NT2/D1 (cell line): Measurements from ENCODE around the gene PDZD4.

Experiments
- DNase-seq: peaks from one replicate; pipeline ENCODE4 v3.0.0-alpha.2; 2011; ENCODE audit warnings: low read depth, low spot score
- H3K27me3 ChIP-seq: 2 replicates; pipeline ENCODE4 v1.6.0; 2011; ENCODE audit warnings: mild to moderate bottlenecking; ENCODE audit not compliant: insufficient read length, insufficient read depth
- H3K36me3 ChIP-seq: 2 replicates; pipeline ENCODE4 v1.6.1; 2011; ENCODE audit warnings: mild to moderate bottlenecking, low read length, mixed read lengths; ENCODE audit not compliant: insufficient read depth, insufficient read length
- H3K4me1 ChIP-seq: 2 replicates; pipeline ENCODE4 v1.5.1; 2011; ENCODE audit not compliant: insufficient read depth, insufficient read length
- H3K4me3 ChIP-seq: 2 replicates; pipeline ENCODE4 v1.5.1; 2011; ENCODE audit warnings: low read depth; ENCODE audit not compliant: insufficient read length
- H3K9ac ChIP-seq: 2 replicates; pipeline ENCODE4 v1.6.0; 2011; ENCODE audit warnings: low read depth; ENCODE audit not compliant: insufficient read length
- H3K9me3 ChIP-seq: 2 replicates; pipeline ENCODE4 v1.5.1; 2011; ENCODE audit warnings: mild to moderate bottlenecking, low read length; ENCODE audit not compliant: insufficient read depth
- SUZ12 ChIP-seq: IDR thresholded peaks from 2 replicates; pipeline ENCODE4 v1.6.1; 2011; ENCODE audit not compliant: insufficient read length, insufficient read depth; ENCODE audit errors: extremely low read depth
- YY1 ChIP-seq: IDR thresholded peaks from 2 replicates; pipeline ENCODE4 v1.6.1; 2011; ENCODE audit not compliant: insufficient read length, insufficient read depth
- ZNF274 ChIP-seq: IDR thresholded peaks from 2 replicates; pipeline ENCODE4 v1.6.1; 2011; ENCODE audit warnings: mild to moderate bottlenecking, low read depth, low read length

Gene PDZD4

GRCh38 chrX:153771415-153772315 lies 58.7 kb downstream of the PDZD4 start:
- no peaks in the 10 kb centered on the region for H3K4me1 ChIP-seq
- no peaks in the 10 kb centered on the region for H3K9me3 ChIP-seq
- H3K36me3 ChIP-seq = no peaks in the 10 kb centered on the region
- H3K9ac ChIP-seq = no peak overlapping the region
- H3K4me3 ChIP-seq = no peak overlapping the region
- no peaks in the 10 kb centered on the region for H3K27me3 ChIP-seq
- DNase-seq = no peak
- no peak for TF ChIP-seq SUZ12

DNA sequence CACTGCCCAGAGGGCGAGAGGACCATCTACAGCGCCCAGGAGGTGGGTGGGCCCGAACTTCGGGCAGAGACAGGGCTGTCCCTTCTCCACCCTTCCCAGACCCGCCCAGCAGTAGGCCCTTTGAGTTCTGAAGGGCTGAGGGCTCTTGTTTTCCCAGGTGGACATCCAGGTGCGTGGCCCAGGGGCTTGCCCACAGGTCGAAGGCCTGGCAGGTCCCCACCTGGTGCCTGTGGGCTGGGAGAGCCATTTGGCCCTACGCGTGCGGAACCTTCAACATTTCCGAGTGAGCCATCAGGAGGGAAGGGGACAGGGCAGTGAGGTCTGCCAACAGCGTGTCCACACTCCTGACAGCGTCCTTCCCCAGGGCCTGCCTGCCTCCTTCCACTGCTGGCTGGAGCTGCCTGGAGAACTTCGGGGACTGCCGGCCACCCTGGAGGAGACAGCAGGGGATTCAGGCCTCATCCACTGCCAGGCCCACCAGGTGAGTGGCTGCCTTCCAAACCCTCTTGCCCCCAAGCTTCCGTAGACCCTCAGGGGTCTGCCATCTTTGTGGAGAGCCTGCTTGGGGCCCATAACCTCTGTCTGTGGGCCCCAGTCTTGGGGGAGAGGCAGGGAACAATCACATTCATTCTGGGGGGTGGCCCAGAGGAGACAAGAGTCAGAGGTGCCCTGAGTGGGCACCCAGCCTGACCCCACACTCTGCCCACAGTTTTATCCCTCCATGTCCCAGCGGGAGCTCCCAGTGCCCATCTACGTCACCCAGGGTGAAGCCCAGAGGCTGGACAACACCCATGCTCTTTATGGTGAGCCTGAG lies 59.5 kb downstream of the PDZD4 start:
- Histone ChIP-seq H3K27me3 (no peaks in the 10 kb centered on the region), H3K9ac (no peak overlapping the region), H3K36me3 (no peaks in the 10 kb centered on the region), H3K4me1 (no peaks in the 10 kb centered on the region), H3K4me3 (no peak overlapping the region), H3K9me3 (no peaks in the 10 kb centered on the region)
- TF ChIP-seq ZNF274 (no peak), YY1 (no peak), SUZ12 (no peak)
- DNase-seq = no peak

GRCh38 chrX:153769865-153770600 lies 60.3 kb downstream of the PDZD4 start:
- Histone ChIP-seq H3K4me3 (no peak overlapping the region), H3K36me3 (no peaks in the 10 kb centered on the region), H3K9ac (no peak overlapping the region), H3K4me1 (no peaks in the 10 kb centered on the region), H3K27me3 (no peaks in the 10 kb centered on the region), H3K9me3 (no peaks in the 10 kb centered on the region)
- DNase-seq = no peak
- TF ChIP-seq YY1 = no peak
- no peak for TF ChIP-seq ZNF274
- no peak for TF ChIP-seq SUZ12

DNA sequence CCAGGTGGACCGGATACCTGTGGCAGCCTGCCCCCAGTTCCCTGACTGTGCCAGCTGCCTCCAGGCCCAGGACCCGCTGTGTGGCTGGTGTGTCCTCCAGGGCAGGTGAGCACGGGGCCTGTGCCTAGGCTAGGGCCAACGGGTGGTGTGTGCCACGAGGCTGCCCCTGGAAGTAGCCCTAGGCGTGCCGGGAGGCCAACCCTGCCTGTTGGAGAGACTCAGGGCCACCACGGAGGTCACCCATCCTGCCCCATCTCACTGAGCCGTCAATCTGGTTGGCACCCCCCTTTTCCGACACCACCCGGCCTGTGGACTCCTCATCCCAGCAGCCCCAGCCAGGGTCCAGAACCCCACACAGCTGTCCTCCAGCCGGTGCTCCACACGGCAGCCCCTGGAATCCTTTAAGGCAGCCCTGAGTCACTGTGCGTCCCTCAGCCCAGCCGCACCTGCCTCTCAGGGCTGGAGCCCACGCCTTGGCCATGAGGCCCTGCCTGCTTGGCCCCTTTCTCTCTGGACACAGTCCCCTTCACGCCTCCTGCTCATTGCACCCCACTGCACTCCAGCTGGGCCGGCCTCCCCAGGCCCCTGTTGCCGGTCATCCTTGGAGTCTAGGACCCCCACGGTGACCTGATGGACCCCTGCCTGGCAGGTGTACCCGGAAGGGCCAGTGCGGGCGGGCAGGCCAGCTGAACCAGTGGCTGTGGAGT lies 61.0 kb downstream of the PDZD4 start:
- no peaks in the 10 kb centered on the region for H3K27me3 ChIP-seq
- H3K4me3 ChIP-seq = no peak overlapping the region
- TF ChIP-seq SUZ12 = no peak
- no peak for TF ChIP-seq ZNF274
- no peak for TF ChIP-seq YY1
- no peak for DNase-seq
- no peaks in the 10 kb centered on the region for H3K9me3 ChIP-seq
- no peaks in the 10 kb centered on the region for H3K36me3 ChIP-seq
- peaks cover 2% of the 10 kb centered on the region for H3K4me1 ChIP-seq
- no peak overlapping the region for H3K9ac ChIP-seq

GRCh38 chrX:153768311-153769157 lies 61.8 kb downstream of the PDZD4 start:
- Histone ChIP-seq H3K9ac (no peak overlapping the region), H3K27me3 (no peaks in the 10 kb centered on the region), H3K36me3 (no peaks in the 10 kb centered on the region), H3K4me3 (no peak overlapping the region), H3K9me3 (no peaks in the 10 kb centered on the region), H3K4me1 (peaks cover 2% of the 10 kb centered on the region)
- TF ChIP-seq YY1 = no peak
- TF ChIP-seq ZNF274 = no peak
- no peak for TF ChIP-seq SUZ12
- no peak for DNase-seq

DNA sequence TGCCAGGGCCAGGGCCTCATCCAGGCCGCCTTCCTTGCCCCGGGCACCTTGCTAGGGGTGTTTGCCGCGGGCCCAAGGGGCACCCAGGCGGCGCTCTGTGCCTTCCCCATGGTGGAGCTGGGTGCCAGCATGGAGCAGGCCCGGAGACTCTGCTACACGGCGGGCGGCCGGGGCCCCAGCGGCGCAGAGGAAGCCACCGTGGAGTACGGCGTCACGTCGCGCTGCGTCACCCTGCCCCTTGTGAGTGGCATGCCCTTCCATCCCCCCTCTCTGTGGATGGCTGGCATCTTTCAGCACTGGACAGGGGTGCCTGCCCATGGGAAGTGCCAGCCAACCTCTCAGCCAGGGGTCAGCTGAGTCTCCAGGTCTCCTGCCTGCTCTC lies 62.7 kb downstream of the PDZD4 start:
- Histone ChIP-seq H3K9me3 (no peaks in the 10 kb centered on the region), H3K4me1 (peaks cover 2% of the 10 kb centered on the region), H3K4me3 (no peak overlapping the region), H3K36me3 (no peaks in the 10 kb centered on the region), H3K9ac (no peak overlapping the region), H3K27me3 (no peaks in the 10 kb centered on the region)
- TF ChIP-seq SUZ12 = no peak
- TF ChIP-seq ZNF274 = no peak
- no peak for TF ChIP-seq YY1
- DNase-seq = no peak
